Measurements from ENCODE around the gene ZFAND2B. TPM values are rescaled to one million over a fixed set of nuclear protein-coding genes. Genes with fewer than 3 reads are reported as not detected.
A peak's percentile ranks its signal among the peaks of the same experiment; 100 is the strongest.

The ZFAND2B gene
- total RNA-seq, 4 donors from 2014 or later: 34.6 to 49.9 (median 43.6) TPM

GRCh38 chr2:219172231-219173154 is 34.1 kb upstream of the ZFAND2B start:
- no peak for TF ChIP-seq POLR2A (IDR thresholded peaks at IDR 0.05)
- TF ChIP-seq CTCF (IDR thresholded peaks at IDR 0.05): no peak
- WGBS, 2 donors: 85 to 90% methylated on average over 12 to 16 of the region's 16 CpGs
- intact Hi-C loops (cut with DNase I): no loop called here

GRCh38 chr2:219173176-219173575 is 33.4 kb upstream of the ZFAND2B start:
- Histone ChIP-seq H3K36me3 (peaks cover 6 to 43% (median 26%) of the 10 kb centered on the region in 3 donors), H3K4me3 (no peak overlapping the region), H3K9me3 (no peaks in the 10 kb centered on the region), H3K4me1 (peaks cover 0 to 51% (median 28%) of the 10 kb centered on the region in 3 donors), H3K27ac (no peak overlapping the region), H3K27me3 (no peaks in the 10 kb centered on the region)
- intact Hi-C loops (cut with DNase I): no loop called here
- no peak for DNase-seq
- TF ChIP-seq CTCF (IDR thresholded peaks at IDR 0.05) (no peak), POLR2A (IDR thresholded peaks at IDR 0.05) (no peak)
- WGBS, 2 donors: 91 to 94% methylated on average over 4 to 6 of the region's 6 CpGs

More at GRCh38 chr2:219172231-219173154, 34.1 kb upstream of the ZFAND2B start:
- Histone ChIP-seq H3K9me3 (no peaks in the 10 kb centered on the region), H3K27ac (peak overlapping the region; percentile 50 to 73 (median 64)), H3K36me3 (peaks cover 6 to 43% (median 26%) of the 10 kb centered on the region in 3 donors), H3K4me1 (peaks cover 0 to 51% (median 28%) of the 10 kb centered on the region in 3 donors), H3K4me3 (no peak overlapping the region), H3K27me3 (no peaks in the 10 kb centered on the region)
- DNase-seq: no peak

GRCh38 chr2:219174146-219174545 is 32.4 kb upstream of the ZFAND2B start:
- WGBS, 2 donors: 77 to 80% methylated on average over 1 to 3 of the region's 3 CpGs
- Histone ChIP-seq H3K27me3 (no peaks in the 10 kb centered on the region), H3K36me3 (peaks cover 6 to 43% (median 26%) of the 10 kb centered on the region in 3 donors), H3K27ac (no peak overlapping the region), H3K9me3 (no peaks in the 10 kb centered on the region), H3K4me1 (peaks cover 5 to 59% (median 33%) of the 10 kb centered on the region in 3 donors), H3K4me3 (no peak overlapping the region)
- DNase-seq: no peak
- intact Hi-C loops (cut with DNase I): no loop called here
- TF ChIP-seq CTCF (IDR thresholded peaks at IDR 0.05) (no peak), POLR2A (IDR thresholded peaks at IDR 0.05) (no peak)

- Histone ChIP-seq H3K4me3 (no peak overlapping the region), H3K27me3 (no peaks in the 10 kb centered on the region), H3K36me3 (peaks cover 6 to 47% (median 26%) of the 10 kb centered on the region in 3 donors), H3K27ac (no peak overlapping the region), H3K9me3 (no peaks in the 10 kb centered on the region), H3K4me1 (peaks cover 10 to 66% (median 39%) of the 10 kb centered on the region in 3 donors)
- 81 to 91% methylated on average over 7 of the region's 7 CpGs for WGBS, 2 donors
- TF ChIP-seq POLR2A (IDR thresholded peaks at IDR 0.05): no peak
- TF ChIP-seq CTCF (IDR thresholded peaks at IDR 0.05): no peak
- intact Hi-C loops (cut with DNase I): no loop called here
- no peak for DNase-seq
Observed at GRCh38 chr2:219174801-219175200, 31.8 kb upstream of the ZFAND2B start.

- Histone ChIP-seq H3K36me3 (peaks cover 11 to 54% (median 28%) of the 10 kb centered on the region in 3 donors), H3K9me3 (no peaks in the 10 kb centered on the region), H3K4me1 (peaks cover 10 to 72% (median 40%) of the 10 kb centered on the region in 3 donors), H3K27ac (peak overlapping the region; percentile 98 to 100 (median 98)), H3K4me3 (peak overlapping the region in 3 of 4 donors; percentile 86 to 100 (median 99)), H3K27me3 (no peaks in the 10 kb centered on the region)
- no peak for TF ChIP-seq CTCF (IDR thresholded peaks at IDR 0.05)
- no peak for TF ChIP-seq POLR2A (IDR thresholded peaks at IDR 0.05)
- DNase-seq: no peak
- 76 to 84% methylated on average over 7 of the region's 7 CpGs for WGBS, 2 donors
- intact Hi-C loops (cut with DNase I): no loop called here
Observed at GRCh38 chr2:219175486-219175885, 31.1 kb upstream of the ZFAND2B start.

Measured in esophagus squamous epithelium (tissue), 5 donors.